K562 (cell line): ENCODE data around the gene PPP6R1. TPM values are rescaled to one million over a fixed set of nuclear protein-coding genes. Genes with fewer than 3 reads are reported as not detected.
A peak's percentile ranks its signal among the peaks of the same experiment; 100 is the strongest.

ENCODE experiments used
- CBFA2T3 ChIP-seq: fragments of 450-650 bp; IDR thresholded peaks from 2 replicates; pipeline ENCODE4 v1.6.1; 2017
- CBX5 ChIP-seq: IDR thresholded peaks from 2 replicates; pipeline ENCODE4 v1.6.1; 2014; ENCODE audit warnings: low read depth, borderline replicate concordance
- CHCHD3 ChIP-seq: fragments of 250-450 bp; sonication (Bioruptor Pico); IDR thresholded peaks from 2 replicates; pipeline ENCODE4 v2.1.2; 2022; ENCODE audit warnings: mild to moderate bottlenecking
- DIDO1 ChIP-seq: fragments of 450-650 bp; IDR thresholded peaks from 2 replicates; pipeline ENCODE4 v1.6.1; 2016; ENCODE audit warnings: low read depth, missing biosample characterization, missing genetic modification characterization
- EP400 ChIP-seq: fragments of 450-650 bp; IDR thresholded peaks from 2 replicates; pipeline ENCODE4 v1.6.1; 2017; ENCODE audit warnings: antibody characterized with exemption, mild to moderate bottlenecking, moderate library complexity
- EZH2 ChIP-seq: IDR thresholded peaks from 2 replicates; pipeline ENCODE4 v1.6.1; 2012; ENCODE audit warnings: low read depth, mild to moderate bottlenecking, inconsistent platforms, low read length, borderline replicate concordance
- FOXK1 ChIP-seq: sonication (generic); formaldehyde crosslinking; IDR thresholded peaks from 2 replicates; pipeline ENCODE4 v1.8.0; 2022; ENCODE audit warnings: missing genetic modification reagents, mild to moderate bottlenecking, borderline replicate concordance
- HDAC3 ChIP-seq: fragments of 450-650 bp; IDR thresholded peaks from 2 replicates; pipeline ENCODE4 v1.6.1; 2018; ENCODE audit warnings: borderline replicate concordance, mild to moderate bottlenecking, moderate library complexity; ENCODE audit not compliant: partially characterized antibody
- HMGN3 ChIP-seq: IDR thresholded peaks from 2 replicates; pipeline ENCODE4 v1.6.1; 2011; ENCODE audit warnings: borderline replicate concordance, low read depth, mild to moderate bottlenecking, mixed read lengths, low read length; ENCODE audit not compliant: insufficient read length; ENCODE audit errors: extremely low read depth
- KDM5B ChIP-seq: fragments of 200-600 bp; sonication (generic); IDR thresholded peaks from 2 replicates; pipeline ENCODE4 v1.6.1; 2012; ENCODE audit warnings: low read depth, mild to moderate bottlenecking, moderate library complexity, low read length, control low read depth, inconsistent platforms; ENCODE audit not compliant: insufficient replicate concordance
- PCBP1 ChIP-seq: fragments of 200-400 bp; formaldehyde crosslinking; IDR thresholded peaks from 2 replicates; pipeline ENCODE4 v1.6.1; 2018; ENCODE audit warnings: mild to moderate bottlenecking, low read depth, low read length; ENCODE audit not compliant: poor library complexity, severe bottlenecking
- PHB2 ChIP-seq: fragments of 450-650 bp; IDR thresholded peaks from 2 replicates; pipeline ENCODE4 v1.6.1; 2017; ENCODE audit warnings: low read depth
- PML ChIP-seq: IDR thresholded peaks from 2 replicates; pipeline ENCODE4 v1.6.1; 2012; ENCODE audit warnings: low read length, inconsistent platforms
- RHOXF2B ChIP-seq: fragments of 250-450 bp; sonication (Bioruptor Pico); conservative IDR thresholded peaks from 2 replicates; pipeline ENCODE4 v1.5.1; 2021
- SAFB ChIP-seq: fragments of 200-400 bp; formaldehyde crosslinking; IDR thresholded peaks from 2 replicates; pipeline ENCODE4 v1.6.1; 2017; ENCODE audit warnings: low read depth, low read length, borderline replicate concordance
- SMAD3 ChIP-seq: fragments of 450-650 bp; formaldehyde crosslinking; conservative IDR thresholded peaks from 2 replicates; pipeline ENCODE4 v1.4.0; 2020; ENCODE audit warnings: mild to moderate bottlenecking
- SRSF7 ChIP-seq: fragments of 200-400 bp; formaldehyde crosslinking; optimal IDR thresholded peaks from 2 replicates; pipeline ENCODE3; 2017; ENCODE audit warnings: mild to moderate bottlenecking, low read depth, low read length
- SRSF9 ChIP-seq: fragments of 200-400 bp; formaldehyde crosslinking; IDR thresholded peaks from 2 replicates; pipeline ENCODE4 v1.6.1; 2017; ENCODE audit warnings: low read depth, low read length, borderline replicate concordance
- TBP ChIP-seq: optimal IDR thresholded peaks from 2 replicates; pipeline ENCODE3; 2011; ENCODE audit warnings: low read depth, low read length, improper control_type of control experiment
- TCFL5 ChIP-seq: fragments of 250-450 bp; sonication (Bioruptor Pico); conservative IDR thresholded peaks from 2 replicates; pipeline ENCODE4 v1.6.1; 2021; ENCODE audit warnings: mild to moderate bottlenecking, moderate library complexity, matching md5 sums
- ZC3H8 ChIP-seq: fragments of 450-650 bp; IDR thresholded peaks from 2 replicates; pipeline ENCODE4 v1.6.1; 2017
- ZNF444 ChIP-seq: fragments of 250-450 bp; sonication (Bioruptor Pico); IDR thresholded peaks from 2 replicates; pipeline ENCODE4 v1.4.0; 2020; ENCODE audit warnings: mild to moderate bottlenecking, moderate library complexity
- ZSCAN32 ChIP-seq: fragments of 450-650 bp; formaldehyde crosslinking; IDR thresholded peaks from 2 replicates; pipeline ENCODE4 v1.4.0; 2020; ENCODE audit warnings: mild to moderate bottlenecking, moderate library complexity
- polyA plus RNA-seq, 8 experiments: library from polyadenylated mRNA; depleted of rRNA in 4 of 8; stranded (reverse) in 5 of 8; unstranded in 3 of 8; fragments of >200 nt; fragmentation: Nextera tagmentation in 2 of 8; fragmentation: Illumina TruSeq in 1 of 8; extraction: Ambion mirVana in 2 of 8; extraction: Trizol in 1 of 8; gene quantifications; 2 replicates each; pipeline versions ENCODE4 v1.2.1 to v1.2.3, GENCODE V29; 2011 to 2014; ENCODE audit warnings: inconsistent platforms in 1 of 8, missing spikeins in 1 of 8
- total RNA-seq, 7 experiments: library from RNA; depleted of rRNA in 6 of 7; stranded (reverse); fragments of >200 nt in 6 of 7; fragmentation: Illumina TruSeq in 2 of 7; extraction: Trizol in 2 of 7; gene quantifications; 2 replicates each; pipeline versions ENCODE4 v1.2.1 to v1.2.3, GENCODE V29; 2011 to 2021; ENCODE audit warnings: low replicate concordance in 1 of 7
- TF ChIP-seq, protein P1 (sequence below): sonication (generic); formaldehyde crosslinking; IDR thresholded peaks from 2 replicates; pipeline ENCODE4 v1.8.1; 2023; ENCODE audit warnings: mild to moderate bottlenecking, missing genetic modification reagents
- TF ChIP-seq, protein P2 (sequence below): fragments of 450-650 bp; IDR thresholded peaks from 2 replicates; pipeline ENCODE4 v1.6.1; 2016; ENCODE audit warnings: borderline replicate concordance
- TF ChIP-seq, protein P3 (sequence below): fragments of 250-450 bp; sonication (Bioruptor Pico); IDR thresholded peaks from 2 replicates; pipeline ENCODE4 v1.8.0; 2021; ENCODE audit warnings: borderline replicate concordance, mild to moderate bottlenecking, moderate library complexity; ENCODE audit not compliant: poor library complexity, severe bottlenecking

PPP6R1 gene
- total and polyA plus RNA-seq, 9 of the 15 experiments (the other 6 are each of a cell fraction or from before 2014, with no cell fraction given) = 0.48 to 135 (median 37.2) TPM

DNA sequence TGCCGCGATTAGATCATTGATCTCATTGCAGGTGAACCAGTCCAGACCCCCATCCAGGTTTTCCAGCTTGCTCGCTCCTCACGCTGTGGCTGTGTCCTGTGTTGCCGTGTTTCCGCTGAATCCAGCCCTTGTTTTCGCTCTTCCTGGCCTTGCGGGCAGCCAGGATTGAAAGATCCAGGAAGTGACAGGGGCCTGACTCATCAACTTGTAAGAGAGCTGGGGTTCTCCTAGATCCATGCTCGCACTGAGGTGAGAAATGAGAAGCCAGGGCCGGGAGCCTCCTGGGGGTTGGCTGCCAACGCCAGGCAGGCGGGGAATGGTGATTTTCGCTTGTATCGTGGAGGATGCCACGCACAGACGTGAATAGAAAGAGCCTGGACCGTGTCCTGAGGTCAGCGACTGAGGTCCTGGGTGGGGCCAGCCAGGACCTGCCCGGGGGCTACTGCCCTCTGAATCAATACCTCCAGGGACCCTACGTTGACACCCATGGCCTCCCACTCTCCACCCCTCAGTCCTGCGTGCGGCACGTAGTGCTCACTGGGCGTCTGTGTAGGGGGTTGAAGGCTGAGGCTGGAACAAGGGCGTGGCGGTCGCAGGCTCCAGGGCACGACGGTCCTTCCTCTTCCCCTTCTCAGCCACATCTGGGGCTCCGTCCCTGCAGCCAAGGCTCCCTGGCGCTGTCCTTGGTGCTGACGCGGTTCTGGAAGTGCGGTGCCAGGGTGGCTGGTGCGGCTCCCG lies 42.2 kb downstream of the PPP6R1 start (continued):
- TF ChIP-seq, protein P1, sequence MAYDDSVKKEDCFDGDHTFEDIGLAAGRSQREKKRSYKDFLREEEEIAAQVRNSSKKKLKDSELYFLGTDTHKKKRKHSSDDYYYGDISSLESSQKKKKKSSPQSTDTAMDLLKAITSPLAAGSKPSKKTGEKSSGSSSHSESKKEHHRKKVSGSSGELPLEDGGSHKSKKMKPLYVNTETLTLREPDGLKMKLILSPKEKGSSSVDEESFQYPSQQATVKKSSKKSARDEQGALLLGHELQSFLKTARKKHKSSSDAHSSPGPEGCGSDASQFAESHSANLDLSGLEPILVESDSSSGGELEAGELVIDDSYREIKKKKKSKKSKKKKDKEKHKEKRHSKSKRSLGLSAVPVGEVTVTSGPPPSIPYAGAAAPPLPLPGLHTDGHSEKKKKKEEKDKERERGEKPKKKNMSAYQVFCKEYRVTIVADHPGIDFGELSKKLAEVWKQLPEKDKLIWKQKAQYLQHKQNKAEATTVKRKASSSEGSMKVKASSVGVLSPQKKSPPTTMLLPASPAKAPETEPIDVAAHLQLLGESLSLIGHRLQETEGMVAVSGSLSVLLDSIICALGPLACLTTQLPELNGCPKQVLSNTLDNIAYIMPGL (CRISPR knock-in tag) = peak; percentile 94; the same call in 1 of the 2 replicates
- TF ChIP-seq SMAD3 (CRISPR knock-in tag) (no peak; the same call in none of the 2 replicates), FOXK1 (CRISPR knock-in tag) (peak; percentile 95), ZSCAN32 (CRISPR knock-in tag) (no peak), PHB2 (no peak), SAFB (no peak), TBP (peak; percentile 82), KDM5B (peak; percentile 70), HDAC3 (peak; percentile 99), RHOXF2B (0 out of 2 replicates have a peak, but pooled peaks have one; percentile 3), SRSF9 (no peak), EP400 (peak; percentile 77), ZNF444 (CRISPR knock-in tag) (no peak), DIDO1 (tag) (no peak; the same call in 1 of the 2 replicates), SRSF7 (no peak), EZH2 (no peak), PCBP1 (no peak), TCFL5 (CRISPR knock-in tag) (no peak), CBFA2T3 (peak; percentile 60; the same call in 1 of the 2 replicates), PML (no peak; the same call in 1 of the 2 replicates), CHCHD3 (CRISPR knock-in tag) (0 out of 2 replicates have a peak, but pooled peaks have one; percentile 32), CBX5 (no peak), HMGN3 (no peak), ZC3H8 (0 out of 2 replicates have a peak, but pooled peaks have one; percentile 57)
- TF ChIP-seq, protein P2, sequence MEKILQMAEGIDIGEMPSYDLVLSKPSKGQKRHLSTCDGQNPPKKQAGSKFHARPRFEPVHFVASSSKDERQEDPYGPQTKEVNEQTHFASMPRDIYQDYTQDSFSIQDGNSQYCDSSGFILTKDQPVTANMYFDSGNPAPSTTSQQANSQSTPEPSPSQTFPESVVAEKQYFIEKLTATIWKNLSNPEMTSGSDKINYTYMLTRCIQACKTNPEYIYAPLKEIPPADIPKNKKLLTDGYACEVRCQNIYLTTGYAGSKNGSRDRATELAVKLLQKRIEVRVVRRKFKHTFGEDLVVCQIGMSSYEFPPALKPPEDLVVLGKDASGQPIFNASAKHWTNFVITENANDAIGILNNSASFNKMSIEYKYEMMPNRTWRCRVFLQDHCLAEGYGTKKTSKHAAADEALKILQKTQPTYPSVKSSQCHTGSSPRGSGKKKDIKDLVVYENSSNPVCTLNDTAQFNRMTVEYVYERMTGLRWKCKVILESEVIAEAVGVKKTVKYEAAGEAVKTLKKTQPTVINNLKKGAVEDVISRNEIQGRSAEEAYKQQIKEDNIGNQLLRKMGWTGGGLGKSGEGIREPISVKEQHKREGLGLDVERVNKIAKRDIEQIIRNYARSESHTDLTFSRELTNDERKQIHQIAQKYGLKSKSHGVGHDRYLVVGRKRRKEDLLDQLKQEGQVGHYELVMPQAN = peak; percentile 96
- TF ChIP-seq, protein P3, sequence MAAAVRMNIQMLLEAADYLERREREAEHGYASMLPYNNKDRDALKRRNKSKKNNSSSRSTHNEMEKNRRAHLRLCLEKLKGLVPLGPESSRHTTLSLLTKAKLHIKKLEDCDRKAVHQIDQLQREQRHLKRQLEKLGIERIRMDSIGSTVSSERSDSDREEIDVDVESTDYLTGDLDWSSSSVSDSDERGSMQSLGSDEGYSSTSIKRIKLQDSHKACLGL = peak; percentile 49
